Vagina (tissue), 2 donors: ENCODE measurements around the gene KCNE4.

Source experiments
- CTCF ChIP-seq, 3 experiments: fragments of 450-650 bp in 2 of 3; fragments of 200-600 bp in 1 of 3; sonication (generic) in 1 of 3; IDR thresholded peaks; one replicate each; pipeline ENCODE4 v1.5.1; 2017 to 2019; ENCODE audit warnings: antibody characterized with exemption in 3 of 3, mild to moderate bottlenecking in 2 of 3, moderate library complexity in 2 of 3
- POLR2A ChIP-seq, 2 donors: fragments of 450-650 bp; IDR thresholded peaks; one replicate each; pipeline ENCODE4 v1.6.1; 2017; ENCODE audit warnings: antibody characterized with exemption in 2 of 2, mild to moderate bottlenecking in 2 of 2, moderate library complexity in 2 of 2

- TF ChIP-seq CTCF (IDR thresholded peaks at IDR 0.05) (no peak), POLR2A (IDR thresholded peaks at IDR 0.05) (no peak)
Observed at GRCh38 chr2:223071139-223071538, 19.1 kb downstream of the KCNE4 start.
